ENCODE measurements around the gene TNFSF4. TPM values are rescaled to one million over a fixed set of nuclear protein-coding genes. Genes with fewer than 3 reads are reported as not detected.

The TNFSF4 gene
- total RNA-seq, 1 donor from 2014 or later = 4.3 TPM

- DNase-seq (ENCODE audit: low read depth) = no peak
Measured at GRCh38 chr1:173210716-173211231, 3.6 kb upstream of the TNFSF4 start.

- no peak for DNase-seq (ENCODE audit: low read depth)
Measured at GRCh38 chr1:173210283-173210682, 3.2 kb upstream of the TNFSF4 start.

- DNase-seq (ENCODE audit: low read depth) = no peak
Measured at GRCh38 chr1:173208868-173209267, 1.7 kb upstream of the TNFSF4 start.

GRCh38 chr1:173208146-173208545 lies 1.0 kb upstream of the TNFSF4 start:
- no peak for DNase-seq (ENCODE audit: low read depth)

- peak; percentile 76 for DNase-seq (ENCODE audit: low read depth)
Measured at GRCh38 chr1:173205146-173206051, 1.7 kb downstream of the TNFSF4 start.

- no peak for DNase-seq (ENCODE audit: low read depth)
Measured at GRCh38 chr1:173204693-173205092, 2.4 kb downstream of the TNFSF4 start.

GRCh38 chr1:173202424-173203145 lies 4.5 kb downstream of the TNFSF4 start:
- peak; percentile 81 for DNase-seq (ENCODE audit: low read depth)

GRCh38 chr1:173201969-173202368 lies 5.2 kb downstream of the TNFSF4 start:
- no peak for DNase-seq (ENCODE audit: low read depth)

- no peak for DNase-seq (ENCODE audit: low read depth)
Measured at GRCh38 chr1:173195596-173196088, 11.5 kb downstream of the TNFSF4 start.

- peak; percentile 41 for DNase-seq (ENCODE audit: low read depth)
Measured at GRCh38 chr1:173193639-173194038, 13.5 kb downstream of the TNFSF4 start.

- DNase-seq (ENCODE audit: low read depth) = peak; percentile 40
Measured at GRCh38 chr1:173191011-173191705, 16.0 kb downstream of the TNFSF4 start.

GRCh38 chr1:173190101-173190936 lies 16.8 kb downstream of the TNFSF4 start:
- peak; percentile 93 for DNase-seq (ENCODE audit: low read depth)

GRCh38 chr1:173187671-173188237 lies 19.4 kb downstream of the TNFSF4 start:
- no peak for DNase-seq (ENCODE audit: low read depth)

- DNase-seq (ENCODE audit: low read depth) = no peak
Measured at GRCh38 chr1:173181791-173182190, 25.3 kb downstream of the TNFSF4 start.

GRCh38 chr1:173176246-173176645 lies 30.9 kb downstream of the TNFSF4 start:
- DNase-seq (ENCODE audit: low read depth) = no peak

- DNase-seq (ENCODE audit: low read depth) = peak; percentile 50
Measured at GRCh38 chr1:173175514-173176145, 31.5 kb downstream of the TNFSF4 start.

GRCh38 chr1:173173388-173173787 lies 33.7 kb downstream of the TNFSF4 start:
- DNase-seq (ENCODE audit: low read depth) = no peak

- DNase-seq (ENCODE audit: low read depth) = no peak
Measured at GRCh38 chr1:173171152-173171551, 36.0 kb downstream of the TNFSF4 start.

GRCh38 chr1:173168941-173169340 lies 38.2 kb downstream of the TNFSF4 start:
- no peak for DNase-seq (ENCODE audit: low read depth)

GRCh38 chr1:173164686-173165085 lies 42.4 kb downstream of the TNFSF4 start:
- no peak for DNase-seq (ENCODE audit: low read depth)

All from myocyte (in vitro differentiated cells).